Osteocyte (in vitro differentiated cells): ENCODE data around the gene PDGFC. TPM values are rescaled to one million over a fixed set of nuclear protein-coding genes. Genes with fewer than 3 reads are reported as not detected.
A peak's percentile ranks its signal among the peaks of the same experiment; 100 is the strongest.

Experiments
- DNase-seq: peaks from one replicate; pipeline ENCODE4 v3.0.0; 2021; ENCODE audit warnings: mixed read lengths; ENCODE audit not compliant: unreplicated experiment; ENCODE audit errors: extremely low spot score
- H3K27ac Mint-ChIP-seq: one replicate; pipeline ENCODE4 v1.8.0; 2021; ENCODE audit warnings: mild to moderate bottlenecking, mixed read lengths; ENCODE audit not compliant: unreplicated experiment
- H3K27me3 Mint-ChIP-seq: one replicate; pipeline ENCODE4 v1.8.0; 2021; ENCODE audit warnings: mixed read lengths; ENCODE audit not compliant: unreplicated experiment
- H3K36me3 Mint-ChIP-seq: one replicate; pipeline ENCODE4 v1.8.0; 2021; ENCODE audit warnings: mixed read lengths; ENCODE audit not compliant: unreplicated experiment
- H3K4me1 Mint-ChIP-seq: one replicate; pipeline ENCODE4 v1.8.0; 2021; ENCODE audit warnings: mixed read lengths; ENCODE audit not compliant: unreplicated experiment
- H3K4me3 Mint-ChIP-seq: one replicate; pipeline ENCODE4 v1.8.0; 2021; ENCODE audit warnings: mild to moderate bottlenecking, moderate library complexity, mixed read lengths; ENCODE audit not compliant: unreplicated experiment
- H3K9me3 Mint-ChIP-seq: one replicate; pipeline ENCODE4 v1.8.0; 2021; ENCODE audit warnings: mixed read lengths; ENCODE audit not compliant: unreplicated experiment
- CTCF ChIP-seq: fragments of 200-600 bp; sonication (generic); IDR thresholded peaks from 2 replicates; pipeline ENCODE4 v1.5.0; 2021; ENCODE audit warnings: antibody characterized with exemption, mild to moderate bottlenecking, moderate library complexity
- total RNA-seq: library from RNA; stranded (reverse); gene quantifications from 2 replicates; pipeline ENCODE4 v1.2.1, GENCODE V29; 2021

Gene PDGFC
- total RNA-seq, 1 donor from 2014 or later, result 25.4 TPM

DNA sequence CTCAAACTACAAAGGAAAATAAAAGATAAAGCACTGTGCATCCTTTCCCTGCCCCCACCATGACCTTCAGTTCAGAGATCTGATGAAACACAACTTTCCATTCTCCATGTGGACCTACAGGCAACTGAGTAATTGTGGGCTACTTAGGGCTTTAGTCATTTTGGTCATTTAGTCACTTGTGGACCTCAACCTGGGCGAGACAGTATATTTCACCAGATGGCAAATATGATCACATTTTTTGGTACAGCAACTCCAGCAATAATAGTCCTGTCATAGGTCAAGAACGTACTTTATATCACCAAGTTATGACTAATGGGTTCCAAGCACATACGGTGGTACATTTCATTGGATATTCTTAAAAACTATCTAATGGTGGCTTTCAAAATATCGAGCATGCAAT lies 141.2 kb downstream of the PDGFC start:
- Mint-ChIP-seq H3K9me3 (no peaks in the 10 kb centered on the region), H3K4me3 (no peak overlapping the region), H3K4me1 (peaks cover 17% of the 10 kb centered on the region), H3K27ac (no peak overlapping the region), H3K36me3 (peaks cover 2% of the 10 kb centered on the region), H3K27me3 (no peaks in the 10 kb centered on the region)
- DNase-seq, result no peak
- TF ChIP-seq CTCF, result no peak

GRCh38 chr4:156829201-156829873 lies 142.3 kb downstream of the PDGFC start:
- Mint-ChIP-seq H3K27me3 (no peaks in the 10 kb centered on the region), H3K27ac (peak overlapping the region; percentile 84), H3K9me3 (no peaks in the 10 kb centered on the region), H3K36me3 (peaks cover 2% of the 10 kb centered on the region), H3K4me3 (peak overlapping the region; percentile 60), H3K4me1 (peaks cover 14% of the 10 kb centered on the region)
- no peak for TF ChIP-seq CTCF
- DNase-seq, result no peak

GRCh38 chr4:156827519-156827918 lies 144.1 kb downstream of the PDGFC start:
- peaks cover 12% of the 10 kb centered on the region for H3K4me1 Mint-ChIP-seq
- peaks cover 2% of the 10 kb centered on the region for H3K36me3 Mint-ChIP-seq
- no peak overlapping the region for H3K27ac Mint-ChIP-seq
- no peak overlapping the region for H3K4me3 Mint-ChIP-seq
- no peak for TF ChIP-seq CTCF
- H3K27me3 Mint-ChIP-seq, result no peaks in the 10 kb centered on the region
- DNase-seq, result no peak
- no peaks in the 10 kb centered on the region for H3K9me3 Mint-ChIP-seq

DNA sequence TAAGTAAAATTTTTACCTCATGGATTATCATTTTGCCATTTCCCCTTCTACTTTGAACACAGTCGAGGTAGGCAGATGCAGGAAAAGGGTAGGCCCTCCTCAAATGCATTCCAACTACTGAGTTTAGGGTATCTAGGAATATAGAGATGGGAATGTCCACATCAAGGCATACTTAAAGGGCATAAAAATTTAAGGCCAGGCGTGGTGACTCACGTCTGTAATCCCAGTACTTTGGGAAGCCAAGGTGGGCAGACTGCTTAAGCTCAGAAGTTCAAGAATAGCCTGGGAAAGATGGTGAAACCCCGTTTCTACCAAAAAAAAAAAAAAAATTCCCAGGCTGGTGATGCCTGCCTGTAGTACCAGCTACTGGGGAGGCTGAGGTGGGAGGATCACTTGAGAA lies 146.5 kb downstream of the PDGFC start:
- no peak overlapping the region for H3K4me3 Mint-ChIP-seq
- no peak for TF ChIP-seq CTCF
- peaks cover 16% of the 10 kb centered on the region for H3K4me1 Mint-ChIP-seq
- peaks cover 2% of the 10 kb centered on the region for H3K36me3 Mint-ChIP-seq
- no peaks in the 10 kb centered on the region for H3K9me3 Mint-ChIP-seq
- DNase-seq, result no peak
- no peak overlapping the region for H3K27ac Mint-ChIP-seq
- no peaks in the 10 kb centered on the region for H3K27me3 Mint-ChIP-seq

- peaks cover 4% of the 10 kb centered on the region for H3K9me3 Mint-ChIP-seq
- peaks cover 14% of the 10 kb centered on the region for H3K4me1 Mint-ChIP-seq
- no peaks in the 10 kb centered on the region for H3K27me3 Mint-ChIP-seq
- H3K36me3 Mint-ChIP-seq, result peaks cover 5% of the 10 kb centered on the region
- TF ChIP-seq CTCF, result no peak
- DNase-seq, result no peak
- H3K27ac Mint-ChIP-seq, result no peak overlapping the region
- no peak overlapping the region for H3K4me3 Mint-ChIP-seq
Observed at GRCh38 chr4:156824451-156825060, 147.0 kb downstream of the PDGFC start.
